Smooth muscle cell (in vitro differentiated cells): ENCODE data around the gene CORO6. TPM values are rescaled to one million over a fixed set of nuclear protein-coding genes. Genes with fewer than 3 reads are reported as not detected.

Experiments used
- DNase-seq: peaks from one replicate; lab custom pipeline; 2025; ENCODE audit not compliant: unreplicated experiment; lab: John Stamatoyannopoulos, UW
- H2AFZ ChIP-seq: fragments of 200-600 bp; sonication (generic); 2 replicates; pipeline ENCODE4 v1.6.0; 2016; ENCODE audit warnings: antibody characterized with exemption, low read depth, mild to moderate bottlenecking
- H3F3A ChIP-seq: fragments of 200-600 bp; sonication (generic); 2 replicates; pipeline ENCODE4 v1.6.0; 2017; ENCODE audit warnings: antibody characterized with exemption, low read depth
- H3K27ac ChIP-seq: fragments of 200-600 bp; sonication (generic); 2 replicates; pipeline ENCODE4 v1.5.1; 2016; ENCODE audit warnings: low read depth, mild to moderate bottlenecking
- H3K27me3 ChIP-seq: fragments of 200-600 bp; sonication (generic); 2 replicates; pipeline ENCODE4 v1.6.1; 2016; ENCODE audit warnings: low read depth, mild to moderate bottlenecking
- H3K36me3 ChIP-seq: fragments of 200-600 bp; sonication (generic); 2 replicates; pipeline ENCODE4 v1.5.1; 2016; ENCODE audit warnings: low read depth
- H3K4me1 ChIP-seq: fragments of 200-600 bp; sonication (generic); 2 replicates; pipeline ENCODE4 v1.5.1; 2016; ENCODE audit warnings: low read depth
- H3K4me2 ChIP-seq: fragments of 200-600 bp; sonication (generic); 2 replicates; pipeline ENCODE4 v1.6.0; 2016; ENCODE audit warnings: mild to moderate bottlenecking
- H3K4me3 ChIP-seq: fragments of 200-600 bp; sonication (generic); 2 replicates; pipeline ENCODE4 v1.5.1; 2016; ENCODE audit warnings: mild to moderate bottlenecking
- H3K79me2 ChIP-seq: fragments of 200-600 bp; sonication (generic); 2 replicates; pipeline ENCODE4 v1.6.0; 2016; ENCODE audit warnings: low read depth, mild to moderate bottlenecking
- H3K9ac ChIP-seq: fragments of 200-600 bp; sonication (generic); 2 replicates; pipeline ENCODE4 v1.6.0; 2016; ENCODE audit warnings: low read depth
- H3K9me3 ChIP-seq: fragments of 200-600 bp; sonication (generic); replicated peaks from 2 replicates; pipeline ENCODE4 v1.5.1; 2016; ENCODE audit warnings: low read depth
- H4K20me1 ChIP-seq: fragments of 200-600 bp; sonication (generic); 2 replicates; pipeline ENCODE4 v1.6.0; 2016; ENCODE audit warnings: low read depth
- CTCF ChIP-seq: fragments of 200-600 bp; sonication (generic); IDR thresholded peaks from 2 replicates; pipeline ENCODE4 v1.5.1; 2017; ENCODE audit warnings: borderline replicate concordance, mild to moderate bottlenecking, antibody characterized with exemption; ENCODE audit not compliant: insufficient read depth, poor library complexity, severe bottlenecking
- WGBS: methylation state at CpG from one replicate; pipeline ENCODE4 v1.1.7; 2016; ENCODE audit warnings: low lambda C conversion rate; 5-methylcytosine and 5-hydroxymethylcytosine counted together
- polyA plus RNA-seq: library from polyadenylated mRNA; unstranded; fragments of >200 nt; fragmentation: Nextera tagmentation; extraction: Ambion mirVana; gene quantifications from 2 replicates; pipeline ENCODE4 v1.2.1, GENCODE V29; 2016
- total RNA-seq: library from RNA; depleted of rRNA; stranded (reverse); fragments of >200 nt; gene quantifications from 2 replicates; pipeline ENCODE4 v1.2.3, GENCODE V29; 2014

Gene CORO6
- total and polyA plus RNA-seq, 2 experiments from 2014 or later = 2.4 TPM

- H3K4me1 ChIP-seq = peaks cover 17% of the 10 kb centered on the region
- WGBS = 76% methylated on average over 4 of the region's 4 CpGs
- no peak for DNase-seq
- H2AFZ ChIP-seq = no peak overlapping the region
- peaks cover 26% of the 10 kb centered on the region for H3K27me3 ChIP-seq
- no peak overlapping the region for H3K4me2 ChIP-seq
- no peak overlapping the region for H3K27ac ChIP-seq
- no peak overlapping the region for H3K4me3 ChIP-seq
- no peaks in the 10 kb centered on the region for H3K9me3 ChIP-seq
- H3K79me2 ChIP-seq = no peaks in the 10 kb centered on the region
- H3K9ac ChIP-seq = no peak overlapping the region
- H3K36me3 ChIP-seq = no peaks in the 10 kb centered on the region
- no peaks in the 10 kb centered on the region for H3F3A ChIP-seq
- H4K20me1 ChIP-seq = no peaks in the 10 kb centered on the region
- TF ChIP-seq CTCF = no peak
These were observed 2.4 kb downstream of the CORO6 start for GRCh38 chr17:29620271-29620670.

GRCh38 chr17:29619251-29619650, 3.5 kb downstream of the CORO6 start:
- no peaks in the 10 kb centered on the region for H3K9me3 ChIP-seq
- peaks cover 27% of the 10 kb centered on the region for H3K4me1 ChIP-seq
- H3K4me3 ChIP-seq = no peak overlapping the region
- no peaks in the 10 kb centered on the region for H3K79me2 ChIP-seq
- H2AFZ ChIP-seq = no peak overlapping the region
- H3F3A ChIP-seq = no peaks in the 10 kb centered on the region
- TF ChIP-seq CTCF = peak; percentile 21
- no peaks in the 10 kb centered on the region for H4K20me1 ChIP-seq
- no peak for DNase-seq
- H3K36me3 ChIP-seq = no peaks in the 10 kb centered on the region
- no peak overlapping the region for H3K4me2 ChIP-seq
- H3K9ac ChIP-seq = no peak overlapping the region
- H3K27me3 ChIP-seq = peaks cover 26% of the 10 kb centered on the region
- H3K27ac ChIP-seq = no peak overlapping the region

GRCh38 chr17:29618272-29619065, 4.2 kb downstream of the CORO6 start:
- Histone ChIP-seq H3F3A (no peaks in the 10 kb centered on the region), H3K4me2 (peak overlapping the region; percentile 78), H3K27me3 (peaks cover 26% of the 10 kb centered on the region), H3K4me1 (peaks cover 35% of the 10 kb centered on the region), H4K20me1 (no peaks in the 10 kb centered on the region), H3K4me3 (peak overlapping the region; percentile 21), H3K79me2 (no peaks in the 10 kb centered on the region), H3K9me3 (no peaks in the 10 kb centered on the region), H3K27ac (no peak overlapping the region), H3K36me3 (no peaks in the 10 kb centered on the region), H3K9ac (no peak overlapping the region), H2AFZ (no peak overlapping the region)
- DNase-seq = no peak
- 52% methylated on average over 22 of the region's 22 CpGs for WGBS
- TF ChIP-seq CTCF = no peak
